ENCODE data around the gene NAA80.
A peak's percentile ranks its signal among the peaks of the same experiment; 100 is the strongest.
"Not testable (repeated sequence)": the region's sequence is repeated elsewhere in the genome, so short reads cannot be mapped to it uniquely, and the experiment has no call there.

Gene NAA80

DNA sequence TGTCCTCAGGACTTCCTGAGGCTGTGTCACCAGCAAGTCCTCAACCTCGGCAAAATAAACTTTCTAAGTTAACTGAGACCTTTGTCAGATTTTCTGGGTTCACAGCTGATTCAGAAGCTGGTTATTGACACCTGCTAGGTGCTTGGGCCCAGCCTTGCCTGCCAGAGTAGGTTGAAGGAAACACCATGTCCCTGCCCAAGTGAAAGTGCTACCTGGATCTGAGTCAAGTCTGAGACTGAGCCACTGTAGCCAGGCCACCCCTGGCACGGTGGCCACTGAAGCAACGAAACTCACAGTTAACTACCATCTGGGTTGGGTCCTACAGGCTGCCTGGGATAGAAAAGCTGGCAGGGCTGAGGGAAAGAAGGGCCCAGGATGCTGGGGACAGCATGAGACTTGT lies 15.1 kb upstream of the NAA80 start:
- no peak for DNase-seq (ENCODE audit: low spot score)

DNA sequence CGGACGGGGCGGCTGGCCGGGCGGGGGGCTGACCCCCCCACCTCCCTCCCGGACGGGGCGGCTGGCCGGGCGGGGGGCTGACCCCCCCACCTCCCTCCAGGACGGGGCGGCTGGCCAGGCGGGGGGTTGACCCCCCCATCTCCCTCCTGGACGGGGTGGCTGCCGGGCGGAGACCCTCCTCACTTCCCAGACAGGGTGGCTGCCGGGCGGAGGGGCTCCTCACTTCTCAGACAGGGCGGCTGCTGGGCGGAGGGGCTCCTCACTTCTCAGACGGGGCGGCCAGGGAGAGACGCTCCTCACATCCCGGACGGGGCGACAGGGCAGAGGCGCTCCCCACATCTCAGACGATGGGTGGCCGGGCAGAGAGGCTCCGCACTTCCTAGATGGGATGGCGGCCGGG lies 12.8 kb upstream of the NAA80 start:
- not testable (repeated sequence) for DNase-seq (ENCODE audit: low spot score)

DNA sequence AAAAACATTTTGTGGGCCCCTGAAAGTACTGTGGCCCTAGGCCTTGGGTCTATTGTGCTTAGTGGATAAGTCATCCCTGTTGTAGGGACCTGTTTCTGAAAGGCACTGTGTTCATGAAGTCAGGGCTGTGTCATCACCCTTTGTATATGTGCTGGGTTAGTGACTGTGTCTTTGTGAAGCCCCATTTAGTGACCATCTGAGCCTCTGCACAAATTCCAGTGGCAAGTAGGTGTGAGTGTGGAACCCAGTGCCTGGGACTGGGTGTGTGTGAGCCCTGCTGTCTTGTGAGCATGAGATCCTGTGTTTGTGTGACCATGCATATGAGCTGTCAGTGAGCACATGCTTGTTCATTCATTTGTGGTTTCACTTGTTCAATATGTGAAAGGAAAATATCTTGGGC lies 5.4 kb upstream of the NAA80 start:
- no peak for DNase-seq (ENCODE audit: low spot score)

DNA sequence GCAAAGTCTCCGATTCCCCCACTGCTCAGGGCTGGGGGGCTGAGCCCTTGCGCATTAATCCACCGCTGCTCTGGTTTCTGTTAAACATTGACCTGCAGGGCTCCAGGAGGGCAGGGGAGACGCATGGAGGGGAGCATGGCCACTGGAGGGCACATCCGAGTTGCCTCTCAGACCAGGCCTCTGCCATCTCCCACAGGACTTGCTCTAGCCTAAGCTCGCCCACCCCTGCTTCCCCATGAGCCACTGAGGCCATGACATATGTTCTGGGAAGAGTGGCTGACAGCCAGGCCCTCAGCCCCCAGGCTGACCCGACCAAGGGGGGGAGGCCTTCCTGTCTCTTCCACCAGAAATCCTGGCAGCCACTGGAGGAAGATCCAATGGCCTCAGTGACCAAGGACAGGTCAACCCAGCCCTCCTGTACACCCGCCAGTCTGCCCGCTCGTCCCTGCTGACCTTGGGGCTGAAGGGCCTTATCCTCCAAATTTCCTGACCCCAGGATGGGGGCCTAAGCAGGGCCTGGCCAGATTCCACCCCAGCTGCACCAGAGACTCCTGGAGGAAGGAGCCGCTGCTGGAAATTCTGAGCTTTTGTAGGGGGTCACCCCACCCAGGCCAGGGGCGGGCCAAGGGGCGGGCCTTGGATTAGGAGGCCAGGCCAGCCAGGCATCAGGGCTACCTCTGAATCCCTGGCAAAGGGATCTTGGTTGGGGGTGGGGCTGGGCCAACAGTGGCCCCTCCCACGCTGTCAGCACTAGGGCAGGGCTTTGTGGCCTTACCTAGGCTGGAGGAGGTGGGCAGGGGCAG lies 4.0 kb upstream of the NAA80 start, which contains the start of gene HYAL1:
HYAL1 (minus strand) TSS at position 562 of the 803 bp plus-strand sequence. CDS start 618 bp downstream, outside the sequence.
- peak; percentile 87 for DNase-seq (ENCODE audit: low spot score)

DNA sequence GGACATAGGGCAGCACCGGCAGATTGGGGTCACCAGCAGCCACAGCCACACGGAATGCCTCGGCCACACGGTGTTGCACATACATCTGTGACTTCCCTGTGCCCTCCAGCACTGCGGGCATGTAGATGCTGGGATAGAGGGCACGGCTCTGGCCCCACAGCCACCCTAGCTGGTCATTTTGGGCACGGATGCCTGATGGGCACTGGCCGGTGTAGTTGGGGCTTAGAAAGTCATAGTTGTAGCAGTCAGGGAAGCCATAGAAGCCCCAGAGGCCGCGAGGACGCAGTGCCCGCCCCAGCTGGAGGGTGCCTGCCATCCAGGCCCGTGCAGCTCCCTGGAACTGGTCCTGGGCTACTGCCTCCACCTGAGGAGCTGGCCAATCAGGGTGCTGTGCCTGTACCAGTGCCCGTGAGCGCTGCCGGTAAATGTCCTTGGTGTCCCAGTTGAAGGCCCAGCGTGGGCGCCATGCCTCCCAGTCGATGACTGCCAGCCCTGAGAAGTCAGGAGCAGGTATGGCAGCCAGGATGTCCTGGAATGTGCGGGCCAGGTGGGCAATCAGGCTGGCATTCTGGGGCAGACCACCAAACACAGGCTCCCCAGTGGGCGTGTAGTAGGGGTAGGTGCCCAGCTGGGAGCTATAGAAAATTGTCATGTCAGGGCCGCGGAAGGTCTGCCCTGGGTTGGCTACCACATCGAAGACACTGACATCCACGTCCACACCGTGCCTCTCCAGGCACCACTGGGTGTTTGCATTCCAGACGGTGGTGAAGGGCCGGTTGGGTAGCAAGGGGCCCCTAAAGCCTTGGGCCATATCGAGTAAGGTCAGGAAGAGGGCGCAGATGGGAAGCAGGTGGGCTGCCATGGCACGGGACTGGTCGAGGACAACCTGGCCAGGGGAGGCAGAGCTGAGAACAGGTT lies 3.1 kb upstream of the NAA80 start:
- DNase-seq (ENCODE audit: low spot score), result no peak

DNA sequence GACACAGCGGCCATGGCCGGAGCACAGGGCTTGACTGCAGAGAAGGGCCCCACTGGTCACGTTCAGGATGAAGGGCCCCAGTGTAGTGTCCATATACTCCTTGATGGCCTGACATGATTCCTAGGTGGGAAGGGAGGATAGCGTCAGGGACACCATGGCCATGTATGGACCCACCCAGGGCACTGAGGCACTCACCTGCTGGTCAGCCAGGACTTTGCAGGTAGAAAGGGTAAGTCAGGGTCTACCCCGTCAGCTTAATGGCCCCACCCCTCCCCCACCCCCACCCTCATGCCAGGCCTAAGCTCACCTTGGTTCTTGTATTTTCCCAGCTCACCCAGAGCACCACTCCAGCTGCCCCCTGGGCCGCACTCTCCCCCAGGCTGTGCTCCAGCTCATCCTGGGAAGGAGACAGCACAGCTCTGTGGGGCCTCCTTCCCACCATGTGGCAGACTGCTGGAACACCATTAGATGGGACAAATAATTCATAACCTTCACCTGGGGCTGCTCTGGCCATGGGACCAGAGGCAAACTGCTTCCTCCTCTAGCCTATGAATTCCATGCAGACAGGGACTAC lies 1.6 kb upstream of the NAA80 start:
- no peak for DNase-seq (ENCODE audit: low spot score)

DNA sequence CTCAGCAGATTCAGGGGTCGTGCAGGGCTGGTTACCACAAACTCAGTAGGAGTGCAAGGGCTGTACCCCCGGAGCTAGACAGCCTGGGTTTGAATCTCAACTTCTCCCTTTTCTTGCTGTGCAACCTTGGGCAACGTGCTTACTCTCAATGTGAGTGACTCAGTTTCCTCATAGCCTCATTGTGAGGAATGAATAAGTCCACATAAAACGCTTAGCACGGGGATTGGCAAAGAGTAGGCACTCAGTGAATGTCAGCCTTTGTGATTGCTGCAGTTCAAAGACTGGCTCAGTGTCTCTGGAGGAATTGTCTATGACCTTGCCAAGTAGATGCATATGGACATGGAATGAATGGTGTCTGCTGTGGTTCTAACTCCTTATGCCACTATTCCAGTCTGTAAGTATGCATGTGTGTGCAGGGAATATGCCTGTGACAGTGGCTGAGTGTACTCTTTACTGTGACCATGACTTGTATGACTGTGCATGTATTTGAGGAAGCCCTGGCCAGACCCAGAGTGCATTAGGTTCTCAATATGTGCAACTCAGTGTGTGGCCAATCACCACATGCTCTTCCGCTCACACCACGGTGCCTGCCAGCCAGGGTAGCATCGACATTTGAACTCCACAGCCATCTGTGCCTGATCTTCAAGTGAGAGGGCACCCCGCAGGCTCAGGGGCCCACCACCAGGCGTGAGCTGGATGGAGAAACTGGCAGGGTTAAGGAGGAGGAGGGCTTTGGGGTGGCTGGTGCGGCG lies 900 bp upstream of the NAA80 start:
- DNase-seq (ENCODE audit: low spot score), result no peak

DNA sequence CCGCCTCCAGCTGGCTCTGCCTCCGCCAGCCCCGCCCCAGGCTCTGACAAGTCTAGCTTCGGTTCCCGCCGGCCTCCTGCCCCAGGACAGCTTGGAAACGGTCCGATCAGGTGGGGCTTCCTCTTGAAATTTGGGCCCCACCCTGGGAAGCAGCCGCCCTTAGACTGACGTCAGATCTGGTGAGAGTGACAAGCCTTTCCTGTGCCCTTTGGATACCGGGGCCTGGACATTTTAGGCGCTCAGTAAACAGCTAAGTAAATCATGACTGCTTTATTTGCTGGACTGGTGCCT lies 378 bp upstream of the NAA80 start:
- no peak for DNase-seq (ENCODE audit: low spot score)

DNA sequence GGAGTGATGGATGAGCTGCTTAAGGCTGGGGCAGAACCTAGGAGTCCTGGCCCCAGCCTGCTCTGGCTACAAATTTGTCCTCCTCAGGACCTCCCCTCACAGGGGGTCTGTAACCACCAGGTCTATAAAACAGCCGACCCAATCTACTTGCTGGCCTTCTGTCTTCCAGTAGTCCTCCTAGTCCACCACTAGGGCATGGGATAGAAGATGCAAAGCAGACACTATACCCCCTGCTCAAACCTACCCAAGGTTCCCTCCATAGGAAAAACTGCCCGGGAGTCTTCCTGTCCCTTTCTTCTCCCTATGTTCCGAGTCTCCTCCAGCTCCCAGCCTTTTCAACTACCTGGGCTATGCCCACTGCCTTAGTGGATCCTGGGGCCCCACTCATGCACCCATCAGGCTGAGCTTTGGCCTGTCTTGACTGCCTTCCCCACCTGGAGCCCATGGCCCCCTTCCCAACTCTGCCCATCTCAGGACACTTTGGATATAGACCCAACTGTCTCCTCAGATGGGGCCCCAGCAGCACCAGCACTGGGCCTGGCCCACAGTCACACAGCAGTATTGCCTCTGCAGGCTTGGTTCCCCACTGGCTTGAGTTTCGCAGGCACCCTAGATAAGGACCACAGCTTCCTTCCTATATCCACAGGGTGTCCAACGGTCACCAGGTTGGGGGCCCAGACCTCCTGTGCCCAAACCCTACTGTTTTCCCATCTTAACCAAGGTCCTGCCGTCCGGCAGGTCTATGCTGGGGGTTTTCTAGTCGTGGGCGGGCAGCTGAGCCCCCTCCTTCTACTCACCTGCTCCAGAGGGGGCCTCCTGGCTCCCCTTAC lies 1.1 kb downstream of the NAA80 start:
- DNase-seq (ENCODE audit: low spot score), result no peak

DNA sequence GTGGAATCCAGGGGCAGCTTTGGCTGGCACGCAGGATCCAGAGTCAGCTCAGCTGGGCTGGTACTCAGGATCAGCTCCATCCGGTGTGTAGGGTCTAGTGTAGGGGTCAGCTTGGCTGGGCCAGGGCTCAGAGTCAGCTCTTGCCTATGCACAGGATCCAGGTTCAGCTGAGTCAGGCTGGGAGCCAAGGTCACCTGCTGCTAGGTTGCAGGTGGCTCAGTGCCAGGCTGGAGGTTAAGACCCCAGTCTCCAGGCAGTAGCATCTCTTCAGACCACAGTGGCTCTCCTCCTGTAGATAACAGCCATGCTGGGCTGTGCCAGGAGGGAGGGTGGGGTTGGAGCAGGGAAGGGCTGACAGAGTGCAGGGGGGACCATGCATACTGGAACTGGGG lies 1.8 kb downstream of the NAA80 start:
- DNase-seq (ENCODE audit: low spot score), result no peak

DNA sequence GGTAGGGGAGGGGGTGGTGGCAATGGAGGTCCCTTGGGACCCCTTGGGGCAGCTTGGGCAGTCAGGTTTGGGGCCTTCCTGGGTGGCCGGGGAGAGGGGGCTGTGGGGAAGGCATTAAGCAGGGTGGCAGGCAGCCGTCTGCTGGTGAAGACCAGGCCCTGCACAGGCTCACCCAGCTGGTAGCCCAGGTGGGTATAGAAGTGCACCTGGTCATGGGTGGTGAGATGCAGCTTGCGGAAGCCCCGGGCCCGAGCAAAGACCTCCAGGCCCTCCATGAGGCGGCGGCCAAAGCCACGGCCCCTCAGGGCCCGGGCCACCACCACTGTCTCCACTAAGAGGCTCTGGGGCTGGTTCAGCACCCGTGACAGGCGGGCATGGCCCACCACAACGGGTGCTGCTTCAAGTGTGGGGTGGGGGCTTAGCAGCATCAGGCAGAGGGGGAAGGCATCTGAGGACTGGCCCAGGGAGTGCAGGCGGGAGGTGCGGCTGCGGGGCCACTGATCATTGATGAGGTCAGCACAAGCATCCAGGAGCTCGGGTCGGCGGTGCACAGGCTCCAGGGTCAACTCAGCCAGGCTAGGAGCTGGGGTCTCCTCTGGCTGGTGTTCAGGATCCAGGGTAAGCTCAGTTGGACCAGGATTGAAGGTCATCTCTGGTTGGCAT lies 2.4 kb downstream of the NAA80 start:
- no peak for DNase-seq (ENCODE audit: low spot score)

DNA sequence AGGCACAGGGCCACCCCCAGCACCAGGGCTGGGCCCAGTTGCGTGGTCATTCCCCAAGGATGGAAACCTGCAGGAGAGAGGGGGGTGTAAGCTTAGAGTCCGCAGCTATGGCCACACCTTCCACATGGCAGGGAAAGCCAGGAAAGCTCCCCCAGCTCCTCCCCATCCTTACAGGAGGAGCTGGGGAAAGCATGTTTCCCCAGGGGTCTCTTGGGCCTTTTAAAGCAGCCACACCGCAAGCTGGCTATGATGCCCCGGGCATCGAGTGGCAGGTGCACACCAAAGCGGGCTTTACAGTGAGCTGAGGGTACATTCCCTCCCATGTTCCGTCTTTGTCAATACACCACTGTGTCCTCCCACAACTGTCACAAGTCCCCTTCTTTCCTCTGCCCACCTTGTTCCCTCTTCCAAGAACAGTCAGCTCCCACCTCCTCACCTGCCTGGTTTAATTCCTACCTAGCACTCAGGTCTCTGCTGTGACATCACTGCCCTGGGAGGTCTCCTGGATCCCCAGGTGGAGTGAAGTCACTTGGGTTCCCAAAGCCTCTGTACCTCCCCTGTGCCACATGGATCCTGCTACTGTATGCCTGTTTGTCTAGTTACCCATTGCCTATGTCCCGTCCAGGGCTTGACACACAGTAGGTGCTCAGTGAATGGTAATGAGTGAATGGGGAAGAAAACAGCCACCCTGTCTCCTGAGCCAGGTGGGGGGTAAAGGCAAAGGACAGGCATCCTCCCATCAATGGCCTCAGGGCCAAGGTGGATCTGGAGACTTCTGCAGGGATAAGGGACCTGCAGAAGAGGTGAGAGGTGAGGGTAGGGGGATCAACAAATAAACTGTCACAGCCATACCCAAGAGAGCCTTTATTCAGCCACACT lies 3.4 kb downstream of the NAA80 start:
- no peak for DNase-seq (ENCODE audit: low spot score)

DNA sequence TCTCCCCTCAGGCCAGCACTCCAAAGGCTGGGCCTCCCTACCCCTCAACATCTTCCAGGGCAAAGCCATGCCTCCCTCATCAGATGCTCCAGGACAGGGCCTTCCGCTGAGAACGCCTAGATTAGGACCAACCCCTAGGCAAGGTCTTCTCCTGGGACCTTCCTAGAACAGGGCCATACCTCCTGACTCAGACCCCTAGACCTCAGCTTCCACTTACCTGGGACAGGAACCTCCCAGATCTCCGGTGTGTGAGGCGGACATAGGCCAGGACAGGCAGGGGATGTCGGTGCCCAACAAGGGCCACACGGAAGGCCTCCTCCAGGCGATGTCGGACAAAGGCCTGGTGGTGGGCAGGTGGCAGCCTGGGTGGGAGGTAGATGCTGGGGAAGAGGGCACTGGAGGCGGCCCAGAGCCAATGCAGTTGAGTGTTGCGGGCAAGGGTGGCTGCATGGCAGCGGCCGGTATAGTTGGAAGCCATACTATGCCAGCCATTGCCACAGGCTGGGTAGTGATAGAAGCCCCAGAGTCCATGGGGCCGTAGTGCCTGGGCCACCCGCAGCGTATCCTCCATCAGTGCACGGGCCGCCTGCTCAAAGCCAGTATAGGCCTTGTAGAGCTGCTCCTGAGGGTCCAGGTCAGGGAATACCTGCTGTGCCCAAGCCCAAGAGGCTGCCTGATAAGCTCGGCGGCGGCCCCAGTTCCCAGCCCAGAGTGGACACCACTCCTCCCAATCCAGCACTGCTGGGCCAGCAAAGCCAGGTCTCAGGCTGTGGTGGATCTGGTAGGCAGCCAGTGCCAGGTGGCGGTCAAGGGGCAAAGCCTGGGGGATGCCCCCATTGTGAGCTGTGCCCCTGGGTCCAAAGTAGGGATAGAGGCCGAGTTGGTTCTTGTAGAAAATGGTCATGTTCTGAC lies 4.5 kb downstream of the NAA80 start:
- DNase-seq (ENCODE audit: low spot score), result no peak

DNA sequence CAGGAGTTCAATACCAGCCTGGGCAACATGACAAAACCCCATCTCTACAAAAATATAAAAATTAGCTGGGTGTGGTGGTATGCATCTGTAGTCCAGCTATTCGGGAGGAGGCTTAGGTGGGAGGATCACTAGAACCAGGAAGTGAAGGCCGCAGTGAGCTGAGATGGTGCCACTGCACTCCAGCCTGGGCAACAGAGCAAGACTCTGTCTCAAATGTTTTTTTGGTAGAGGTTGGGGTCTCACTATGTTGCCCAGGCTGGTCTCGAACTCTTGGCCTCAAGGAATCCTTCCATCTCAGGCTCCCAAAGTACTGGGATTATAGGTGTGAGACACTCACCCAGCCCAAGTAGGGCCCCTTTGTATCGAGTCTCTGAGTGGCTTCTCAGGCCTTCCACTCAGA lies 5.1 kb downstream of the NAA80 start:
- DNase-seq (ENCODE audit: low spot score), result no peak

DNA sequence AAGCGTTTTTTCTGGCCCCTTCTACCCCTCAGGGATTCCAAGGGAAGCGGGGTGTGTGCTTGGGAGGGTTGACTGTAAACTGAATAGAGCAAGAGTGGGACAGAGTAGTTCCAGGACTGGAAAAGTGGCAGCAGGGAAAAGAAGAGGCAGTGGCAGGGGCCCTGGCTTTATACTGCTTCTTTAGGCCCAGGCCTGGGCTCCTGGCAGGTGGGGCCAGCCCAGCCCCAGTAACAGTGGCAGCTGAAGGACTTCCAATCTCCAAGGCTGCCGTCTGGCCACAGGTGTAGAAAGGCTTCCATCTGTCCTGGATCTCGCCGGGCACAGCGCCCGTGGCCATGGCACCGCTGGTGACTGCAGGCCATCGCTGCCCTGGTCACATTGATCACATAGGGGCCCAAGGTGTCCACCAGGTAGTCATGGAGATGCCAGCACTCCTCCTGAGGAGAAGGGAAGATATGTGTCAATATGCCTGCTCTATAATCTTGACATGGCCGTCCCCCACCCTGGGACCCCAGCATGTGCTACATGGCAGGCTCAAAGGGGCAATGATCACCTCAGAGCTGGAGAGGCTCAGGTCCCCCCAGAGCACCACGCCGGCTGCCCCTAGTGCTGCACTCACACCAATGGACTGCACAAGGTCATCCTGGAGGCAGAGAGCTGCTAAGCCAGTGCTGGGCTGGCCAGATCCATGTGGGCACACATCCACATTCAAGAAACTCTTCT lies 6.0 kb downstream of the NAA80 start:
- no peak for DNase-seq (ENCODE audit: low spot score)

DNA sequence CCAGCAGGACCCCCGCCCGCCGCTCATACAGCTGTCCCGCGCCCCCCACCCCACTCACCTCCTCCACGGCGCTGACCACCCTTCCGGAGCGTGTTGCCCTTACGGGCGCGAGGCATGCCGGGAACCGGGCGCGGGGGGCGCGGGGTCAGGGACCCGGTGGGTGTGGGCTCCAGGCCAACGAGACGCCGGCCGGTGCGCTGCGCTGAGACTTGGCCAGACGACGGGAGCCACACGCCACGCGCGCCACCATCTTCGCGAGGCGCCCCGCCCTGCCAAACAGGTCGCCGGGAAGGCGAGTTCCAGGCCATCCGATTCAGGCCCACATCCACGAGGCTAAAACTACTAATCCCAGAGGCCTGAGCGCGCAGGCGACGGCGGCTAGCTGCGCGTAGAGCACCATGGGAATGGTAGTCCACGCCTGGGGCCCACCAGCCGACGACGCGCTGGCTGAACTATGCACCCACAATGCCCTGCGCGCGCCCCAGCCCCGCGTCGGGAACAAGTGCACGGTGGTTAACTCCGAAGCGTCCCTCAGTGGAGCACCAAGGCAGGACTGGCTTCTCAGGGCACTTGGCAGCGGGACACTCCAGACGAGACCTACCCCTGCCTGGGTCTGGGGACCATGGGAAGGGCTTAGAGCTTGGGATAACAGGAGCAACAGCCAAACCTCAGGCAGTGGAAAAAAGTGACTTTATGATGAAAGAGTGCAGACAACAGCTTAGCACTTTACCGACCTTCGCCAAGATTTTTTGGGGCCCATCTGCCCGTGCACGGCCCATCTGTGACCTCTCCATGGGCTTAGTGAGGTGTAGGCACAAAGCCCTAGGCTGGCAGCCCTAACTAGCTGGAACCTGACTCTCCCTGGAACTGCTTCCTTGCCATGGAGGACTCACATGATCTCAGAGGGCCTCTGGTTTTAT lies 6.8 kb downstream of the NAA80 start, which contains the start of gene IFRD2:
IFRD2 (minus strand) TSS at position 271 of the 920 bp plus-strand sequence; CDS start at position 116, 155 bp downstream.
- peak; percentile 94 for DNase-seq (ENCODE audit: low spot score)

DNA sequence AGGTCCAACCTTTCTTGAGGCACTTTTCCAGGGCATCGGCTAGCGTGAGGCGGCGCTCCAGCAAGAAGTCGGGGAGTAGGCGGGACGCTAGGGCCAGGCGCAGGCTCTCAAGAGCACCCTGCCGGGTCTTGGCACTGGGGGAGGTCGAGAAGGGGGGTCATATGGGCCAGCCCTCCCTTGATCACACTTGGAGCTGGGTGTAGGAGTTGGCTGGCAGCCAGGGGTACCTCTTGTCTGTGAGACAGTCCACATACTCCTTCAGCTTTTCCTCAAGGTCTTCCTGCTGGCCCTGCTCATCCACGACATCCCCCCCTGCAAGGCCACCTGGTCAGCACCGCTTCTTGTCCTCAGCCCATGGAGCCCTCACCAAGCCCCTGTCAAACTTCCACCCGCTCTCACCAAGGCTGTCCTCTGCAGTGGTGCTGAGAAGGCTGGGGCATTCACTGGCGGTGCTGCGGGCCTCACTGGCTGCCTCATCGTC lies 9.0 kb downstream of the NAA80 start:
- no peak for DNase-seq (ENCODE audit: low spot score)
